HFFc6 (cell line): ENCODE data around the gene AGRP. TPM values are rescaled to one million over a fixed set of nuclear protein-coding genes. Genes with fewer than 3 reads are reported as not detected.
"Not testable (repeated sequence)": the region's sequence is repeated elsewhere in the genome, so short reads cannot be mapped to it uniquely, and the experiment has no call there.

Experiments
- DNase-seq: peaks from one replicate; pipeline ENCODE4 v3.0.0-alpha.2; 2018
- H3K27ac Mint-ChIP-seq: 2 replicates; pipeline ENCODE4 v1.8.0; 2020; ENCODE audit warnings: mild to moderate bottlenecking, mixed read lengths
- H3K27me3 Mint-ChIP-seq: 2 replicates; pipeline ENCODE4 v1.8.0; 2021; ENCODE audit warnings: mild to moderate bottlenecking, moderate library complexity, mixed read lengths; ENCODE audit not compliant: insufficient read depth
- H3K36me3 Mint-ChIP-seq: 2 replicates; pipeline ENCODE4 v1.8.0; 2021; ENCODE audit warnings: low read depth, mixed read lengths
- H3K4me1 Mint-ChIP-seq: 2 replicates; pipeline ENCODE4 v1.8.0; 2020; ENCODE audit warnings: low read depth, mixed read lengths
- H3K4me3 Mint-ChIP-seq: 2 replicates; pipeline ENCODE4 v1.8.0; 2020; ENCODE audit warnings: mild to moderate bottlenecking, moderate library complexity, mixed read lengths
- H3K9me3 Mint-ChIP-seq: 2 replicates; pipeline ENCODE4 v1.8.0; 2020; ENCODE audit warnings: mild to moderate bottlenecking, mixed read lengths
- total RNA-seq, 6 experiments: library from RNA; stranded (reverse); fragmentation: NEBNext Ultra II Directional; extraction: Animal tissue kit (Norgen Biotek cat#: 25700); gene quantifications; 2 replicates in 1 of 6; 3 replicates in 5 of 6; pipeline ENCODE4 v1.2.3, GENCODE V29; 2021
- TF ChIP-seq, protein P1 (sequence below): fragments of 200-600 bp; sonication (generic); IDR thresholded peaks from 2 replicates; pipeline ENCODE4 v1.5.0; 2021; ENCODE audit warnings: antibody characterized with exemption, mild to moderate bottlenecking

AGRP gene
- total RNA-seq, 6 experiments from 2014 or later: not detected

DNA sequence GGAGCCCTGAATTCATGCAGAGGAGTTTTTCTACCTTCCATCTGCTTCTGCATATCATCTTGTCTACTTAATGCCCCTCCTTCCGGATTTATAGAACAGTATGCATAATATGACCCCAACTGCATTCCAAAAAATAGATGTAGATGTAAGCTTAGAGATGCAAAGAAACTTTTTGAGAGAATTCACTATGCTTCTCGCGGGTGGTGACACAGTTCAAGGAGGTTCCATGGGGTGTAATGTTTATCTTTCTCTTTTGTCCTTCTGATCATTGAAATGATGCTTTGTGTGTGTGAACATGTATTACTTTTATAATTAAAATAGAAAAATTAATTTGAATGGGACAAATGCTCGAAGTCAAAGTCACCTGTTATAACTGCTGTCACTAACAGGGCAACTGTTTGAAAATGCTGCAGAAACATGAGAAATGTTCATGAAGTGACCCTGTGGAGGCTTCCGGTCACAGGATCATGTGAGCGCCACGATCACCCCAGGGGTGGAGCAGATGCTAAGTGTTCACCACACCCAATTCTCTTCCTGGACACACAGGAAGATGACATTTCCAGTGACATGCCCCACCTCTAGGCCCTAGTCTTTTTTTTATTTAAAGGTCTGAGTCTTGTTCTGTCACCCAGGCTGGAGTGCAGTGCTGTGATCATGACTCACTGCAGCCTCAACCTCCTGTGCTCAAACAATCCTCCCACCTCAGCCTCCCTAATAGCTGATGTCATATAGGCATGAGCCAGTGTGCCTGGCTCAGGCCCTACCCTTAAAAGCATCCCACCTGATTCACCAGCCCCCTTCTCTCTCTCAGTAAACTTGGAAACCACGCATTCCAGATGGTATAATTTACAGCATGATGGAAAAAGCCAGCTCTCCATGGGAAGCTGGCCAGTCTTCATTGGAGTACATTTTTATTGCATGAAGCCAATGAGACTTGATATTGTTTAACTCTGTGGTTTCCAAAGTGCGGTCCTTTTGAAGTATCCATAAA lies 21.0 kb upstream of the AGRP start:
- no peaks in the 10 kb centered on the region for H3K36me3 Mint-ChIP-seq
- no peak overlapping the region for H3K27ac Mint-ChIP-seq
- H3K27me3 Mint-ChIP-seq: peaks cover 6% of the 10 kb centered on the region
- no peak overlapping the region for H3K4me3 Mint-ChIP-seq
- no peaks in the 10 kb centered on the region for H3K9me3 Mint-ChIP-seq
- peaks cover 8% of the 10 kb centered on the region for H3K4me1 Mint-ChIP-seq
- TF ChIP-seq, protein P1, sequence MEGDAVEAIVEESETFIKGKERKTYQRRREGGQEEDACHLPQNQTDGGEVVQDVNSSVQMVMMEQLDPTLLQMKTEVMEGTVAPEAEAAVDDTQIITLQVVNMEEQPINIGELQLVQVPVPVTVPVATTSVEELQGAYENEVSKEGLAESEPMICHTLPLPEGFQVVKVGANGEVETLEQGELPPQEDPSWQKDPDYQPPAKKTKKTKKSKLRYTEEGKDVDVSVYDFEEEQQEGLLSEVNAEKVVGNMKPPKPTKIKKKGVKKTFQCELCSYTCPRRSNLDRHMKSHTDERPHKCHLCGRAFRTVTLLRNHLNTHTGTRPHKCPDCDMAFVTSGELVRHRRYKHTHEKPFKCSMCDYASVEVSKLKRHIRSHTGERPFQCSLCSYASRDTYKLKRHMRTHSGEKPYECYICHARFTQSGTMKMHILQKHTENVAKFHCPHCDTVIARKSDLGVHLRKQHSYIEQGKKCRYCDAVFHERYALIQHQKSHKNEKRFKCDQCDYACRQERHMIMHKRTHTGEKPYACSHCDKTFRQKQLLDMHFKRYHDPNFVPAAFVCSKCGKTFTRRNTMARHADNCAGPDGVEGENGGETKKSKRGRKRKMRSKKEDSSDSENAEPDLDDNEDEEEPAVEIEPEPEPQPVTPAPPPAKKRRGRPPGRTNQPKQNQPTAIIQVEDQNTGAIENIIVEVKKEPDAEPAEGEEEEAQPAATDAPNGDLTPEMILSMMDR: no peak
- DNase-seq: no peak

DNA sequence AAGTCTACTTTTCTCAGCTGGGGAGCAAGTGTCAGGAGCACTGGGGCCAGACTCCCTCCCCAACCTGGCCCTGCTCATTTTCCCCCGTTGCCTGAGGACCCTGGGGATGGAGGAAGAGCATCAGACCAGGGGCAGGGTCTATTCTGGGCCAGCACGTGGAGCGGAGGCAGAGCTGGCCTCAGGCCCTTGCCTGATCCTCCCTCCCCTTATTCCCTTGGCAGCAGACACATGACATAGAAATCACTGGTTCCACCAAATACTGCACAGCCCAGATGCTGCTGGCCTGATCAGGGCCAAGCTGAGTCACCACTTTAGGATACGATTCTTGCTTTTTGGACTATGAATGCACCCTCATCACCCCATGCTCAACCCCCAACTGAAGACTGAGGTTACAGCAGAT lies 15.8 kb upstream of the AGRP start:
- H3K4me3 Mint-ChIP-seq: no peak overlapping the region
- H3K4me1 Mint-ChIP-seq: peaks cover 8% of the 10 kb centered on the region; the same call in 1 of the 2 replicates
- H3K36me3 Mint-ChIP-seq: no peaks in the 10 kb centered on the region
- no peaks in the 10 kb centered on the region for H3K9me3 Mint-ChIP-seq
- peaks cover 2% of the 10 kb centered on the region for H3K27me3 Mint-ChIP-seq
- no peak overlapping the region for H3K27ac Mint-ChIP-seq
- TF ChIP-seq, protein P1: no peak
- DNase-seq: no peak

DNA sequence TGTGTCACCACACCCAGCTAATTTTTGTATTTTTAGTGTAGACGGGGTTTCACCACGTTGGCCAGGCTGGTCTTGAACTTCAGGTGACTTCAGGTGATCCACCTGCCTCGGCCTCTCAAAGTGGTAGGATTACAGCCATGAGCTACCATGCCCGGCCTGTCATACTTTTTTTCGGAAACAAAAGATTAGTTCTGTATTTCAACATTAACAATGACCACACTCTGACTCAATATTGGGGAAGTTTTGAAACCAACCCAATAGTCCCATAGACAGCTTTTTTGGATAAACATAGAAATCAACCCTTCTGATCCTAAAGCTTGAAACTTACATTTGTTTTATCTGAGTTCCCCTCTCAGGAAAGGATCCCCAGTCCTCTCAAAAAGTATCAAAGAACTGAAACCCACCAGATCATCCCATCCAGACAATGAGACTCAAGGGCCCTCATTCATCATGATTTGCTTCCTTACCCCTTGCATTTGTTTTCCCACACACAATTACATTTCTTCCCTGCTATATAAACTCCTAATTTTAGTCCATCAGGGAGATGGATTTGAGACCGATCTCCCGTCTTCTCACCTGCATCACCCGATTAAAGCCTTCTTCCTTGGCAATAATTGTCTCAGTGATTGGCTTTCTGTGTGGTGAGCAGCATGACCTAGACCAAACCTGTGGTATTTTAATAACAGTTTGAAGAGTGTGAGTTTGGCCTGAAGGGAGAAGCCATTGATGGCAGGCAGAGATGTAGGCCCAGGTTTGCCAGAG lies 7.2 kb upstream of the AGRP start:
- DNase-seq: no peak
- H3K9me3 Mint-ChIP-seq: no peaks in the 10 kb centered on the region
- H3K27me3 Mint-ChIP-seq: peaks cover 4% of the 10 kb centered on the region; the same call in 1 of the 2 replicates
- H3K36me3 Mint-ChIP-seq: no peaks in the 10 kb centered on the region
- peaks cover 19% of the 10 kb centered on the region for H3K4me1 Mint-ChIP-seq
- no peak overlapping the region for H3K27ac Mint-ChIP-seq
- TF ChIP-seq, protein P1: no peak
- no peak overlapping the region for H3K4me3 Mint-ChIP-seq

- Mint-ChIP-seq H3K4me1 (peaks cover 20% of the 10 kb centered on the region), H3K36me3 (no peaks in the 10 kb centered on the region), H3K27ac (no peak overlapping the region), H3K4me3 (no peak overlapping the region), H3K9me3 (no peaks in the 10 kb centered on the region), H3K27me3 (peaks cover 4% of the 10 kb centered on the region; the same call in 1 of the 2 replicates)
- TF ChIP-seq, protein P1: no peak
- no peak for DNase-seq
Measured at GRCh38 chr16:67489401-67490083, 6.2 kb upstream of the AGRP start.

GRCh38 chr16:67487561-67487960 lies 4.2 kb upstream of the AGRP start:
- H3K9me3 Mint-ChIP-seq, H3K27ac Mint-ChIP-seq, H3K27me3 Mint-ChIP-seq, H3K4me3 Mint-ChIP-seq, DNase-seq, H3K36me3 Mint-ChIP-seq: not testable (repeated sequence)
- H3K4me1 Mint-ChIP-seq: peaks cover 34% of the 10 kb centered on the region
